C4-2B (cell line): ENCODE measurements around the gene FAM89B.

Experiments
- CTCF ChIP-seq: fragments of 450-650 bp; conservative IDR thresholded peaks from 2 replicates; pipeline ENCODE4 v1.5.1; 2017; ENCODE audit warnings: mild to moderate bottlenecking
- ZFX ChIP-seq: fragments of 450-650 bp; IDR thresholded peaks from 2 replicates; pipeline ENCODE4 v1.6.1; 2017

DNA sequence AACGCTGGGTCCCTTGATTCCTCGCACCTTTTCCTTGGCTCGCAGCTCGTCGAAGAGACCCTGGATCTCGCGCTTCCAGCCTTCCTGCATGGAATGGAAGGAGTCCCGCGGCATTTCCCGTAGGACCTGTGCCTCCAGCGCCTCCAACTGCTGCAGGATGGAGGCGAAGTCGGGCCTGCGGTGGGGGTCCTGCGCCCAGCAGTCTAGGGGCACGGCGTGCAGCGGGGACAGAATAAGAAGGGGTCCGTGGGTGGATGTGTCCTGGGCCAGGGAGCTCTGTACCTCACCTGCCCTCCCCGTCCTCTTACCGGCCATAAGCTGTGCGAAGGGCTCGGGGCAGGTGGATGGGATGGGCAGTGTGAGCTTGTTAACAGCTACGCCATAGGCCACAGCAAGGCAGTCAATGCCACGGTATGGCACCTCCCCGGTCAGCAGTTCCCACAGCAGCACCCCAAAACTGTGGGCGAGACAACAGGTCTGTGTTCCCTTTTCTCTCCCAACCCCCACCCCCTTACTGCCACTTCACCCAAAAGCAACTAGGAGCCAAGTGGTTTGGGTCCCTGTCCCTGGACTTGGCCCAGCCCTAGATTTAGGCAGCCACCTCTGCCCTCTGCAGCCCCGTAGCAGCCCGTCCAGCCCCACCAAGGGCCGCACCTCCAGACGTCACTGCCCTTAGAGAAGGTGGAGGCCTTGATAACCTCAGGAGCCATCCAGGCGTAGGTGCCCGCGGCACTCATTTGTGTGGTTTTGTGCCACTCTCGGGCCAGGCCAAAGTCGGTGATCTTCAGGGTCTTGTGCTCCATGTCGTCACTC is 35.5 kb downstream of the FAM89B start:
- no peak for TF ChIP-seq CTCF
- no peak for TF ChIP-seq ZFX
